Lower leg skin (tissue), 3 donors: Measurements from ENCODE around the gene SOS1.

Experiments used
- POLR2A ChIP-seq, 2 donors: fragments of 450-650 bp; IDR thresholded peaks; one replicate each; pipeline ENCODE4 v1.6.1; 2016 to 2017; ENCODE audit warnings: antibody characterized with exemption in 2 of 2, mild to moderate bottlenecking in 1 of 2, moderate library complexity in 1 of 2
- TF ChIP-seq, protein P1 (sequence below), 3 donors: fragments of 450-650 bp; IDR thresholded peaks; one replicate each; pipeline ENCODE4 v1.5.1; 2016; ENCODE audit warnings: antibody characterized with exemption in 3 of 3, mild to moderate bottlenecking in 3 of 3, moderate library complexity in 2 of 3

DNA sequence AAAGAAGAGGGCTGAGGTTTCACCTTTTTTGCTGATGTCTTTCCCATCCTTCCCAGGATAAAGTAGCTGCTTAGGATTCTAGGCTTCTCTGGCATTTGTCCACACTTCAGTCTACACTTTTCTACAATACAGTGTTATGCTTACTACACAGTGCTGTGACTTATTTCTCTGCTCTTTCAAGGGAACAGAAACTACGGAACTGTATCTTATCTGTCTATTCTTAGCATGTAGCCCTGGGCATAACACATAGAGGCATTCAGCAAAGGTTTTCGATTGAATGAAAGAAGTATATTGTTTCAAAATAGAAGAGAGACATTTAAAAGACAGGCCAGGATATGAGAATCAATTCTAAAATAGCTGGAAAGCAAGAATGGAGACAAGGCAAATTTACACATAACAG lies 120.3 kb downstream of the SOS1 start:
- TF ChIP-seq, protein P1, sequence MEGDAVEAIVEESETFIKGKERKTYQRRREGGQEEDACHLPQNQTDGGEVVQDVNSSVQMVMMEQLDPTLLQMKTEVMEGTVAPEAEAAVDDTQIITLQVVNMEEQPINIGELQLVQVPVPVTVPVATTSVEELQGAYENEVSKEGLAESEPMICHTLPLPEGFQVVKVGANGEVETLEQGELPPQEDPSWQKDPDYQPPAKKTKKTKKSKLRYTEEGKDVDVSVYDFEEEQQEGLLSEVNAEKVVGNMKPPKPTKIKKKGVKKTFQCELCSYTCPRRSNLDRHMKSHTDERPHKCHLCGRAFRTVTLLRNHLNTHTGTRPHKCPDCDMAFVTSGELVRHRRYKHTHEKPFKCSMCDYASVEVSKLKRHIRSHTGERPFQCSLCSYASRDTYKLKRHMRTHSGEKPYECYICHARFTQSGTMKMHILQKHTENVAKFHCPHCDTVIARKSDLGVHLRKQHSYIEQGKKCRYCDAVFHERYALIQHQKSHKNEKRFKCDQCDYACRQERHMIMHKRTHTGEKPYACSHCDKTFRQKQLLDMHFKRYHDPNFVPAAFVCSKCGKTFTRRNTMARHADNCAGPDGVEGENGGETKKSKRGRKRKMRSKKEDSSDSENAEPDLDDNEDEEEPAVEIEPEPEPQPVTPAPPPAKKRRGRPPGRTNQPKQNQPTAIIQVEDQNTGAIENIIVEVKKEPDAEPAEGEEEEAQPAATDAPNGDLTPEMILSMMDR (IDR thresholded peaks at IDR 0.05) = no peak
- TF ChIP-seq POLR2A (IDR thresholded peaks at IDR 0.05) = no peak
